SK-N-SH treated with all-trans-retinoic acid at 6 μM for 48 hours (cell line): ENCODE measurements around the gene UTF1.

Source experiments
- ATAC-seq: fragments of 200-7000 bp; cut with Tn5 transposase; 3 replicates; pipeline ENCODE4 v1.9.1; 2020; ENCODE audit warnings: mild to moderate bottlenecking, moderate library complexity
- ARNTL ChIP-seq: fragments of 450-650 bp; formaldehyde crosslinking; IDR thresholded peaks from 2 replicates; pipeline ENCODE4 v1.5.0; 2020; ENCODE audit warnings: low read depth, mild to moderate bottlenecking, moderate library complexity, borderline replicate concordance
- BACH2 ChIP-seq: fragments of 250-450 bp; sonication (Bioruptor Pico); IDR thresholded peaks from 2 replicates; pipeline ENCODE4 v1.9.0; 2021; ENCODE audit warnings: mild to moderate bottlenecking, borderline replicate concordance
- CSDC2 ChIP-seq: fragments of 250-450 bp; sonication (Bioruptor Pico); IDR thresholded peaks from 2 replicates; pipeline ENCODE4 v1.5.0; 2020; ENCODE audit warnings: mild to moderate bottlenecking, moderate library complexity
- ESRRG ChIP-seq: fragments of 250-450 bp; sonication (Bioruptor Pico); IDR thresholded peaks from 2 replicates; pipeline ENCODE4 v1.6.1; 2021; ENCODE audit warnings: mild to moderate bottlenecking
- GLIS3 ChIP-seq: fragments of 250-450 bp; sonication (Bioruptor Pico); IDR thresholded peaks from 2 replicates; pipeline ENCODE4 v1.5.0; 2020; ENCODE audit warnings: mild to moderate bottlenecking, moderate library complexity
- ISL1 ChIP-seq: fragments of 250-450 bp; sonication (Bioruptor Pico); IDR thresholded peaks from 2 replicates; pipeline ENCODE4 v2.1.2; 2022; ENCODE audit warnings: mild to moderate bottlenecking, moderate library complexity
- OSR1 ChIP-seq: fragments of 250-450 bp; sonication (Bioruptor Pico); IDR thresholded peaks from 2 replicates; pipeline ENCODE4 v1.8.0; 2022; ENCODE audit warnings: moderate library complexity, mild to moderate bottlenecking, inconsistent platforms
- PPARA ChIP-seq: fragments of 250-450 bp; sonication (Bioruptor Pico); IDR thresholded peaks from 2 replicates; pipeline ENCODE4 v1.5.0; 2020; ENCODE audit warnings: mild to moderate bottlenecking, borderline replicate concordance
- RARB ChIP-seq: fragments of 250-450 bp; sonication (Bioruptor Pico); IDR thresholded peaks from 2 replicates; pipeline ENCODE4 v1.8.0; 2021; ENCODE audit warnings: mild to moderate bottlenecking, moderate library complexity
- SNAI2 ChIP-seq: fragments of 250-450 bp; sonication (Bioruptor Pico); IDR thresholded peaks from 2 replicates; pipeline ENCODE4 v1.5.0; 2020; ENCODE audit warnings: mild to moderate bottlenecking, moderate library complexity
- TOX ChIP-seq: fragments of 250-450 bp; sonication (Bioruptor Pico); IDR thresholded peaks from 2 replicates; pipeline ENCODE4 v1.8.0; 2021; ENCODE audit warnings: mild to moderate bottlenecking, moderate library complexity, borderline replicate concordance
- ZC3H10 ChIP-seq: fragments of 250-450 bp; sonication (Bioruptor Pico); IDR thresholded peaks from 2 replicates; pipeline ENCODE4 v1.5.1; 2021; ENCODE audit warnings: mild to moderate bottlenecking, moderate library complexity
- ZFP3 ChIP-seq: fragments of 250-450 bp; sonication (Bioruptor Pico); IDR thresholded peaks from 2 replicates; pipeline ENCODE4 v1.5.0; 2020; ENCODE audit warnings: mild to moderate bottlenecking, moderate library complexity
- ZFP30 ChIP-seq: fragments of 450-650 bp; formaldehyde crosslinking; IDR thresholded peaks from 2 replicates; pipeline ENCODE4 v1.5.0; 2022; ENCODE audit warnings: mild to moderate bottlenecking, moderate library complexity
- ZNF70 ChIP-seq: fragments of 450-650 bp; formaldehyde crosslinking; IDR thresholded peaks from 2 replicates; pipeline ENCODE4 v1.5.0; 2020; ENCODE audit warnings: mild to moderate bottlenecking, moderate library complexity
- ZNF8 ChIP-seq: fragments of 450-650 bp; formaldehyde crosslinking; IDR thresholded peaks from 2 replicates; pipeline ENCODE4 v1.5.0; 2020; ENCODE audit warnings: mild to moderate bottlenecking, moderate library complexity
- TF ChIP-seq, protein P1 (sequence below): fragments of 250-450 bp; sonication (Bioruptor Pico); IDR thresholded peaks from 2 replicates; pipeline ENCODE4 v1.5.1; 2020; ENCODE audit warnings: low read depth, mild to moderate bottlenecking, moderate library complexity
- TF ChIP-seq, protein P2 (sequence below): fragments of 250-450 bp; sonication (Bioruptor Pico); IDR thresholded peaks from 2 replicates; pipeline ENCODE4 v1.8.0; 2021; ENCODE audit warnings: low read depth, mild to moderate bottlenecking, moderate library complexity, borderline replicate concordance
- TF ChIP-seq, protein P3 (sequence below): fragments of 250-450 bp; sonication (Bioruptor Pico); IDR thresholded peaks from 2 replicates; pipeline ENCODE4 v1.5.1; 2021; ENCODE audit warnings: mild to moderate bottlenecking, moderate library complexity
- TF ChIP-seq, protein P4 (sequence below): fragments of 250-450 bp; sonication (Bioruptor Pico); IDR thresholded peaks from 2 replicates; pipeline ENCODE4 v1.5.0; 2020; ENCODE audit warnings: mild to moderate bottlenecking, moderate library complexity
- TF ChIP-seq, protein P5 (sequence below): fragments of 250-450 bp; sonication (Bioruptor Pico); IDR thresholded peaks from 2 replicates; pipeline ENCODE4 v1.8.0; 2020; ENCODE audit warnings: mild to moderate bottlenecking, moderate library complexity, borderline replicate concordance

The UTF1 gene

DNA sequence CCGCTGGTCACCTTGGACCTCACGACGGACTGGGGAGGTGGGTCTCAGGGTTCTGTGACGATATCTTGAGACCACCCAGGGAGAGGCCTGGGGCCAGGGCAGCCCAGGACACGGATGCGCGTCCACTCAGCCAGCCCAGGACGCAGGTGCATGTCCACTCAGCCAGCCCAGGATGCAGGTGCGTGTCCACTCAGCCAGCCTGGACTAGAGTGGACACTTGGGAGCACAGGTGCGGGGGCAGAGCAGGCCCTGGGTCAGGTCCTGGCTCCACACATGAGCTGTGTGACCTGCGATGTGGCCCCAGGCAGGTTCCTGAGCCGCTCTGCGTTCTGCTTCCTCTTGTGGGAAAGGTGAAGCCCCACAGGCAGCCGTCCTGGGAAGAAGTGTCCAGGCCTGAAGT, 47.8 kb upstream of the UTF1 start:
- TF ChIP-seq RARB (CRISPR knock-in tag) (no peak), ZFP3 (CRISPR knock-in tag) (no peak), ARNTL (CRISPR knock-in tag) (no peak), OSR1 (CRISPR knock-in tag) (no peak), ZNF70 (CRISPR knock-in tag) (no peak), TOX (CRISPR knock-in tag) (no peak), ISL1 (no peak), ZNF8 (CRISPR knock-in tag) (no peak), ESRRG (CRISPR knock-in tag) (no peak), SNAI2 (no peak)
- TF ChIP-seq, protein P1, sequence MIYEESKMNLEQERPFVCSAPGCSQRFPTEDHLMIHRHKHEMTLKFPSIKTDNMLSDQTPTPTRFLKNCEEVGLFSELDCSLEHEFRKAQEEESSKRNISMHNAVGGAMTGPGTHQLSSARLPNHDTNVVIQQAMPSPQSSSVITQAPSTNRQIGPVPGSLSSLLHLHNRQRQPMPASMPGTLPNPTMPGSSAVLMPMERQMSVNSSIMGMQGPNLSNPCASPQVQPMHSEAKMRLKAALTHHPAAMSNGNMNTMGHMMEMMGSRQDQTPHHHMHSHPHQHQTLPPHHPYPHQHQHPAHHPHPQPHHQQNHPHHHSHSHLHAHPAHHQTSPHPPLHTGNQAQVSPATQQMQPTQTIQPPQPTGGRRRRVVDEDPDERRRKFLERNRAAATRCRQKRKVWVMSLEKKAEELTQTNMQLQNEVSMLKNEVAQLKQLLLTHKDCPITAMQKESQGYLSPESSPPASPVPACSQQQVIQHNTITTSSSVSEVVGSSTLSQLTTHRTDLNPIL (CRISPR knock-in tag) = no peak
- no peak for ATAC-seq

DNA sequence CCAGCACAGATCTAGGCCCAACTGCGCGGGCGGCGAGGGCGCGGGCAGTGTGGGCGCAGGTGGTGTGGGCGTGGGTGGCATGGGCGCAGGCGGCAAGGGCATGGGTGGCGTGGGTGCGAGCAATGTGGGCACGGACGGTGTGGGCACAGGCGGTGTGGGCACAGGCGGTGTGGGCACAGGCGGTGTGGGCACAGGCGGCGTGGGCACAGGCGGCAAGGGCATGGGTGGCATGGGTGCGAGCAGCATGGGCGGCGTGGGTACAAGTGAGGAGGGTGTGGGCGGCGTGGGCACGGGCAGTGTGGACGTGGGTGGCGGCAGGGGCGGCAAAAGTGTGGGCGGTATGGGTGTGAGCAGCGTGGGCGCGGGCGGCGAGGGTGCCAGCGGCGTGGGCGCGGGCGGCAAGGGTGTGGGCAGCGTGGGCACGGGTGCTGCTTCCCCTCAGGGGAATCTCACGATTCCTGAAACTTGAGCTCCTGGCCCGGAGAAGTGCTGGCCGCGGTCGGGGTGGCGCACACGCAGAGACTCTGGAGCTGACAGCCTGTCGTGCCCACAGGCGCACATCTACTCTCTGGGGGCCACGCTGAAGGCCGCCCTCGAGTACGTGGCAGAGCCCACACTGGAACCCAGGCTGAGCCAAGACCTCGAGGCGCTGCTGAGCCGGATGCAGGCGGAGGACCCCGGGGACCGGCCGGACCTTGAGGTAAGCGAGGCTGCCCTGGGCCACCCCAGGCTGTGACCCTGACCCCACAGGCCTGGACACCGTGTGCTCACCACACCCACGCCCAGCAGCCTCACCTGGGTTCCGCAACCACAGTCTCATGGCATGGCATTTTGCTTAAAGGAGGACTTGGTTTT, 47.0 kb upstream of the UTF1 start:
- TF ChIP-seq, protein P2, sequence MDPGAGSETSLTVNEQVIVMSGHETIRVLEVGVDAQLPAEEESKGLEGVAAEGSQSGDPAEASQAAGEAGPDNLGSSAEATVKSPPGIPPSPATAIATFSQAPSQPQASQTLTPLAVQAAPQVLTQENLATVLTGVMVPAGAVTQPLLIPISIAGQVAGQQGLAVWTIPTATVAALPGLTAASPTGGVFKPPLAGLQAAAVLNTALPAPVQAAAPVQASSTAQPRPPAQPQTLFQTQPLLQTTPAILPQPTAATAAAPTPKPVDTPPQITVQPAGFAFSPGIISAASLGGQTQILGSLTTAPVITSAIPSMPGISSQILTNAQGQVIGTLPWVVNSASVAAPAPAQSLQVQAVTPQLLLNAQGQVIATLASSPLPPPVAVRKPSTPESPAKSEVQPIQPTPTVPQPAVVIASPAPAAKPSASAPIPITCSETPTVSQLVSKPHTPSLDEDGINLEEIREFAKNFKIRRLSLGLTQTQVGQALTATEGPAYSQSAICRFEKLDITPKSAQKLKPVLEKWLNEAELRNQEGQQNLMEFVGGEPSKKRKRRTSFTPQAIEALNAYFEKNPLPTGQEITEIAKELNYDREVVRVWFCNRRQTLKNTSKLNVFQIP (CRISPR knock-in tag) = no peak
- TF ChIP-seq ZNF8 (CRISPR knock-in tag) (no peak), PPARA (no peak), SNAI2 (no peak), ZFP30 (CRISPR knock-in tag) (no peak), ESRRG (CRISPR knock-in tag) (no peak), ISL1 (no peak), ARNTL (CRISPR knock-in tag) (no peak)
- TF ChIP-seq, protein P3, sequence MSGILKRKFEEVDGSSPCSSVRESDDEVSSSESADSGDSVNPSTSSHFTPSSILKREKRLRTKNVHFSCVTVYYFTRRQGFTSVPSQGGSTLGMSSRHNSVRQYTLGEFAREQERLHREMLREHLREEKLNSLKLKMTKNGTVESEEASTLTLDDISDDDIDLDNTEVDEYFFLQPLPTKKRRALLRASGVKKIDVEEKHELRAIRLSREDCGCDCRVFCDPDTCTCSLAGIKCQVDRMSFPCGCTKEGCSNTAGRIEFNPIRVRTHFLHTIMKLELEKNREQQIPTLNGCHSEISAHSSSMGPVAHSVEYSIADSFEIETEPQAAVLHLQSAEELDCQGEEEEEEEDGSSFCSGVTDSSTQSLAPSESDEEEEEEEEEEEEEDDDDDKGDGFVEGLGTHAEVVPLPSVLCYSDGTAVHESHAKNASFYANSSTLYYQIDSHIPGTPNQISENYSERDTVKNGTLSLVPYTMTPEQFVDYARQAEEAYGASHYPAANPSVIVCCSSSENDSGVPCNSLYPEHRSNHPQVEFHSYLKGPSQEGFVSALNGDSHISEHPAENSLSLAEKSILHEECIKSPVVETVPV (CRISPR knock-in tag) = no peak
- no peak for ATAC-seq

DNA sequence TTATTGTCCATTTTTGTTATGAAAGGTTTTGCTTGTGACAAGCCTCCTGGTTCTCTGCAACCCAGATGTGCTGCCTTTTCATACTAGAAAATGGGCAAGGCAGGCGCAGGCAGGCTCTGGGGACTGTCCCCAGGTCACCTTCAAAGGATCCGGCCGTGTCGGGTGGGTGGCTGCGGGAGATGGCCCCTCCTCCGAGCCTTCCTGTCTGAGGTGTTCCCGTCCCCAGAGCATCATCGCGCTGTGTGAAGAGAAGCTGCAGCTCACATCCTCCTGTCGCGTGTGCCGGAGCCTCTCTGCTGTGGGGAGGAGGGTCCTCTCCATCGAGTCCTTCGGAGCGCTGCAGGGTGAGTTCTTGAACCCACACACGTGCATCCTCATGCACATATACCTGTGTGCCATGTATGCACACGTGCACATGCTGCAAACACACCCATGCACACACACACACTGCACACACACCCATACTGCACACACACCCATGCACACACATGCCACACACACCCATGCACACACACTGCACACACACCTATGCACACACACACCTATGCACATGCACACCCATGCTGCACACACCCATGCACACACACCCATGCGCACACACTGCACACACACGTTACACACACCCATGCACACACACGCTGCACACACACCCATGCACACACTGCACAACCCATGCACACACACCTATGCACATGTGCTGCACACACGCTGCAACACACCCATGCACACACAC, 46.2 kb upstream of the UTF1 start:
- ATAC-seq = no peak
- TF ChIP-seq PPARA (no peak), ZNF70 (CRISPR knock-in tag) (no peak), GLIS3 (CRISPR knock-in tag) (no peak), OSR1 (CRISPR knock-in tag) (no peak), ZFP30 (CRISPR knock-in tag) (no peak)

DNA sequence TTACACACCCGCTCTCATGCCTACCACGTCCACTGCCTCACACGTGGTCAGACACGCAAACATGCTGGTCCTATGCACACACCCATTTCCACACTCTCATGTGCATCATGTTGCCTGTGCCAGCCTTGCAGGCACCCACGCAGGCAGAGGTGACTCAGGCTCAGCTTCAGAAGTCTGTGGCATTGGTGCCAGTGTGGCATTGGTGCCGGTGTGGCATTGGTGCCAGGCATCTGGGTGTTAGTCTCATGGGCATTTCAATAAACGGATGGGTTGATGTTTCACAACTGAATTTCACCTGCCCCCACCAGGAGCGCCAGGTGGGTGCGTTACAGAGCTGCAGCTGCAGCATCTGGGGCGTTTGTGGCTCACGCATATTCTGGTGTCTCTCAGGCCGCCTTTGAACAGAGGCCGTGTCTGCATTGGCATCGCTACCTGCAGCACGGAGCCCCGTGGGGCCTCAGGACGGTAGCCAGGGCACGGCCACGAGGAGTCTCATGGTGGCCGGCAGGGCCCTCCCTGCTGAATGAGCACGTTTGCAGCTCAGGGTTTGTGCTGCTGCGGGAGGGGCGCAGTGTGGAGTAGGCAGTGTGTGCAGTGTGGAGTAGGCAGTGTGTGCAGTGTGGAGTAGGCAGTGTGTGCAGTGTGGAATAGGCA, 45.3 kb upstream of the UTF1 start:
- no peak for ATAC-seq
- TF ChIP-seq OSR1 (CRISPR knock-in tag) (no peak), BACH2 (CRISPR knock-in tag) (no peak), ZNF8 (CRISPR knock-in tag) (no peak), ZFP3 (CRISPR knock-in tag) (no peak), CSDC2 (CRISPR knock-in tag) (no peak), ZC3H10 (CRISPR knock-in tag) (no peak), ZNF70 (CRISPR knock-in tag) (no peak)
- TF ChIP-seq, protein P2 (CRISPR knock-in tag) = no peak
- TF ChIP-seq, protein P4, sequence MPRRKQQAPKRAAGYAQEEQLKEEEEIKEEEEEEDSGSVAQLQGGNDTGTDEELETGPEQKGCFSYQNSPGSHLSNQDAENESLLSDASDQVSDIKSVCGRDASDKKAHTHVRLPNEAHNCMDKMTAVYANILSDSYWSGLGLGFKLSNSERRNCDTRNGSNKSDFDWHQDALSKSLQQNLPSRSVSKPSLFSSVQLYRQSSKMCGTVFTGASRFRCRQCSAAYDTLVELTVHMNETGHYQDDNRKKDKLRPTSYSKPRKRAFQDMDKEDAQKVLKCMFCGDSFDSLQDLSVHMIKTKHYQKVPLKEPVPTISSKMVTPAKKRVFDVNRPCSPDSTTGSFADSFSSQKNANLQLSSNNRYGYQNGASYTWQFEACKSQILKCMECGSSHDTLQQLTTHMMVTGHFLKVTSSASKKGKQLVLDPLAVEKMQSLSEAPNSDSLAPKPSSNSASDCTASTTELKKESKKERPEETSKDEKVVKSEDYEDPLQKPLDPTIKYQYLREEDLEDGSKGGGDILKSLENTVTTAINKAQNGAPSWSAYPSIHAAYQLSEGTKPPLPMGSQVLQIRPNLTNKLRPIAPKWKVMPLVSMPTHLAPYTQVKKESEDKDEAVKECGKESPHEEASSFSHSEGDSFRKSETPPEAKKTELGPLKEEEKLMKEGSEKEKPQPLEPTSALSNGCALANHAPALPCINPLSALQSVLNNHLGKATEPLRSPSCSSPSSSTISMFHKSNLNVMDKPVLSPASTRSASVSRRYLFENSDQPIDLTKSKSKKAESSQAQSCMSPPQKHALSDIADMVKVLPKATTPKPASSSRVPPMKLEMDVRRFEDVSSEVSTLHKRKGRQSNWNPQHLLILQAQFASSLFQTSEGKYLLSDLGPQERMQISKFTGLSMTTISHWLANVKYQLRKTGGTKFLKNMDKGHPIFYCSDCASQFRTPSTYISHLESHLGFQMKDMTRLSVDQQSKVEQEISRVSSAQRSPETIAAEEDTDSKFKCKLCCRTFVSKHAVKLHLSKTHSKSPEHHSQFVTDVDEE (CRISPR knock-in tag) = no peak
- TF ChIP-seq, protein P3 (CRISPR knock-in tag) = no peak
- TF ChIP-seq, protein P5, sequence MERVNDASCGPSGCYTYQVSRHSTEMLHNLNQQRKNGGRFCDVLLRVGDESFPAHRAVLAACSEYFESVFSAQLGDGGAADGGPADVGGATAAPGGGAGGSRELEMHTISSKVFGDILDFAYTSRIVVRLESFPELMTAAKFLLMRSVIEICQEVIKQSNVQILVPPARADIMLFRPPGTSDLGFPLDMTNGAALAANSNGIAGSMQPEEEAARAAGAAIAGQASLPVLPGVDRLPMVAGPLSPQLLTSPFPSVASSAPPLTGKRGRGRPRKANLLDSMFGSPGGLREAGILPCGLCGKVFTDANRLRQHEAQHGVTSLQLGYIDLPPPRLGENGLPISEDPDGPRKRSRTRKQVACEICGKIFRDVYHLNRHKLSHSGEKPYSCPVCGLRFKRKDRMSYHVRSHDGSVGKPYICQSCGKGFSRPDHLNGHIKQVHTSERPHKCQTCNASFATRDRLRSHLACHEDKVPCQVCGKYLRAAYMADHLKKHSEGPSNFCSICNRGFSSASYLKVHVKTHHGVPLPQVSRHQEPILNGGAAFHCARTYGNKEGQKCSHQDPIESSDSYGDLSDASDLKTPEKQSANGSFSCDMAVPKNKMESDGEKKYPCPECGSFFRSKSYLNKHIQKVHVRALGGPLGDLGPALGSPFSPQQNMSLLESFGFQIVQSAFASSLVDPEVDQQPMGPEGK (CRISPR knock-in tag) = no peak
